ENCODE results near the gene LBR. TPM values are rescaled to one million over a fixed set of nuclear protein-coding genes. Genes with fewer than 3 reads are reported as not detected.

Gene LBR
- total RNA-seq, 1 experiment from 2014 or later: 157 TPM

DNA sequence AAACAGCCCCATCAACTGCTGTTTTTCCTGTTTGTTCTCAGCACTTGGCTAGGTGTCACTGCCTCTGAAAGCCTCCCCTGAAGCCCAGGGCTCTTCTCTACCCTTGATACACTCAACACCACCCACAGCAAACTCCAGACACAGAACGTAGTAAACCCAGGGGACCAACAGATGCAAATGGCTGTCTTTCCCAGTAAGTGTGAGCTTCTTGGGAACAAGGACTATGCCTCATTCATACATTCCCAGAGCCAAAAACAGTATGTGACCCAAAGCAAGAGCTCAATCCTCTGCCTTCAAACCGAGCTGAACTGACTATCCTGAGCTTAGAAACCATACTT is 4.4 kb downstream of the LBR start:
- H3K9me3 ChIP-seq (ENCODE audit: low read length): no peaks in the 10 kb centered on the region
- no peak overlapping the region for H2AFZ ChIP-seq (ENCODE audit: low read length)
- H3K4me1 ChIP-seq (ENCODE audit: low read length): peaks cover 32% of the 10 kb centered on the region
- H3K9ac ChIP-seq (ENCODE audit: low read length): no peak overlapping the region
- H3K27me3 ChIP-seq (ENCODE audit: low read length): no peaks in the 10 kb centered on the region
- no peak overlapping the region for H3K4me2 ChIP-seq (ENCODE audit: low read depth, low read length, poor library complexity, severe bottlenecking)
- no peak for DNase-seq
- H3K27ac ChIP-seq (ENCODE audit: low read length): 0 out of 2 replicates have a peak overlapping the region, but pooled peaks have one; percentile 19
- peaks cover 78% of the 10 kb centered on the region for H3K79me2 ChIP-seq (ENCODE audit: low read length)
- H3K4me3 ChIP-seq (ENCODE audit: low read length): no peak overlapping the region
- H4K20me1 ChIP-seq (ENCODE audit: insufficient read depth, low read depth, low read length): peaks cover 13% of the 10 kb centered on the region; the same call in 1 of the 2 replicates
- peaks cover 28% of the 10 kb centered on the region; the same call in 1 of the 2 replicates for H3K36me3 ChIP-seq (ENCODE audit: insufficient read depth, low read length)
- H3K9me2 ChIP-seq (replicated peaks; ENCODE audit: insufficient read depth, low read length): no peaks in the 10 kb centered on the region

DNA sequence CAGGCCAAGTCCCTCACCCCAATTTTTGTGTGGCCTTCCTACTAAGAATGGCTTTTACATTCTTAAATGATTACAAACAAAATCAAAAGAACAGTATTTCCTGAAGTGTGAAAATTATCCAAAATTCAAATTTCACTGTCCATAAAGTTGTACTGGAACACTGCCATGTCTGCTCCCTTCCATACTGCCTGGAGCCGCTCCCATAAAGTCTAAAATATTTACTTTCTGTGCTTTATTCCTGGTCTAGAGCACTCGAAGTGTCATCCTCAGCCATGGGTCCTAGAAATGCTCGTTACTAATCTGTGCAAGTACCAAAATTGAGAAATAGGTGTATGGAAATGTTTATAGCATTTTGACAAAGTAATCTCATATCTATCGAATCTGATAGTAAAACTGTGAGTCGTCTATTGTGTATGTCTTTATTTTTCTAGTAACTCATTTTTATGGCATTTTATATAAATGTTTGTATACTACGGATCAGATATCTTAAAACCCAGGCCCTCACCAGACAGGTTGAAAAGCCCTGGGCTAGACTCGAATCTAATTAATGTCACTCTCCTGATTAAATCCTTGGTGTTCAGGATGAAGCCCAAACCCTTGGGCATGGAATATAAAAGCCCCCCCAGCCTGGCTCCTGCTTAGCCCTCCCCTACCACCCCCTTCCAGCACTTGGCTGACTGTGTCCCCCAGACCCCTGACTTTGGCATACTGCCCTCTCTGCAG is 4.9 kb downstream of the LBR start:
- peaks cover 31% of the 10 kb centered on the region; the same call in 1 of the 2 replicates for H3K36me3 ChIP-seq (ENCODE audit: insufficient read depth, low read length)
- H3K4me3 ChIP-seq (ENCODE audit: low read length): no peak overlapping the region
- no peak overlapping the region for H3K9ac ChIP-seq (ENCODE audit: low read length)
- H3K27ac ChIP-seq (ENCODE audit: low read length): no peak overlapping the region
- no peak for DNase-seq
- H3K4me2 ChIP-seq (ENCODE audit: low read depth, low read length, poor library complexity, severe bottlenecking): no peak overlapping the region
- no peaks in the 10 kb centered on the region for H3K9me2 ChIP-seq (replicated peaks; ENCODE audit: insufficient read depth, low read length)
- peaks cover 82% of the 10 kb centered on the region for H3K79me2 ChIP-seq (ENCODE audit: low read length)
- peaks cover 32% of the 10 kb centered on the region for H3K4me1 ChIP-seq (ENCODE audit: low read length)
- H3K9me3 ChIP-seq (ENCODE audit: low read length): no peaks in the 10 kb centered on the region
- no peak overlapping the region for H2AFZ ChIP-seq (ENCODE audit: low read length)
- H3K27me3 ChIP-seq (ENCODE audit: low read length): no peaks in the 10 kb centered on the region
- H4K20me1 ChIP-seq (ENCODE audit: insufficient read depth, low read depth, low read length): peaks cover 13% of the 10 kb centered on the region; the same call in 1 of the 2 replicates

DNA sequence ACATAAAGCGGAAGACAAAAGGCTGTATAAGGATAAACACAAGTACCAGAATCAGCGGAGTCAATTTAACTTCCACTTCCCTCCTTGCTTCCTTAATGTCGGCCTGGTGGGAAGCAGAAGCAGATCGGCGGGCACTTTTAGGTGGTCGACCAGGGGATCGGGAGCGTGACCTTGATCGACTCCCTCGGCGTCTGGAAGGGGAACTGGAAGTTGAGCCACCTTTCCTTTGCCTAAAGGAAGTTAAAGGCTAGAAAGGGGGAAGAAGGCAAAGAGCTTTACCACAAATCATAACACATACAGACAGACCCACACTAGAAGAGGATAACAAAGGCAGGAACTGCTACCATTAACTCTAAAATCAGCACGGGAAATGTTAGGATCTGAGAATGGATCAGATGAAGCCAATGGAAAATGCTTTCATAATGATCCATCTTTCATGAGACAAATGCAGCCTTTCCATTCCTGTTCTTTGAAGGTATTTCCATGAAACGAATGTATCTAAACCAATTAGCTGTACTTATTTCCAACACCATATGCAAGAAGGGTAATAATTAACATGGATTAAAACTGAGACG is 5.7 kb downstream of the LBR start:
- Histone ChIP-seq H3K27me3 (ENCODE audit: low read length) (no peaks in the 10 kb centered on the region), H3K9me3 (ENCODE audit: low read length) (no peaks in the 10 kb centered on the region), H3K27ac (ENCODE audit: low read length) (no peak overlapping the region), H3K79me2 (ENCODE audit: low read length) (peaks cover 81% of the 10 kb centered on the region), H3K36me3 (ENCODE audit: insufficient read depth, low read length) (peaks cover 36% of the 10 kb centered on the region; the same call in 1 of the 2 replicates), H3K4me3 (ENCODE audit: low read length) (no peak overlapping the region), H3K4me1 (ENCODE audit: low read length) (peaks cover 32% of the 10 kb centered on the region), H4K20me1 (ENCODE audit: insufficient read depth, low read depth, low read length) (peaks cover 13% of the 10 kb centered on the region; the same call in 1 of the 2 replicates), H2AFZ (ENCODE audit: low read length) (no peak overlapping the region), H3K9me2 (replicated peaks; ENCODE audit: insufficient read depth, low read length) (no peaks in the 10 kb centered on the region), H3K4me2 (ENCODE audit: low read depth, low read length, poor library complexity, severe bottlenecking) (no peak overlapping the region), H3K9ac (ENCODE audit: low read length) (no peak overlapping the region)
- no peak for DNase-seq

DNA sequence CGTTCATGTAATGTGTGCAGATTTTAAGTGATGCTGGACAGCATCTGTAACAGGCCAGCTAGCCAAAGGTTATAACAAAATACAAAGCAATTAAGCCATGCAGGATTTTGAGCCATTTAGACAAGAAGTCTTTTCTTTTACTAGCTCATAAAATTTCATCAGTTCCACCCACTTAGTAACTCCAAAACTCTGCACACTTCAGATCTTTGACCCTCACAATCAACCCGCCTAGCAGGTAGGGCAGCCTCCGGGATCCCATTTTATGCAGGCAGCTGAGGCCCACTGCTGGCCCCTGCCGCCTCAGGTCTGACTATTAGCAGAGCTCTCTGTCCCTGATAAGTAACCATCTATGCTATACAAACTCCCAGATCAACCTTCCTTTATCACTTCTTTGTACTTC is 9.2 kb downstream of the LBR start:
- Histone ChIP-seq H3K4me2 (ENCODE audit: low read depth, low read length, poor library complexity, severe bottlenecking) (no peak overlapping the region), H3K79me2 (ENCODE audit: low read length) (peaks cover 74% of the 10 kb centered on the region), H3K4me1 (ENCODE audit: low read length) (peaks cover 3% of the 10 kb centered on the region), H3K4me3 (ENCODE audit: low read length) (no peak overlapping the region), H3K9ac (ENCODE audit: low read length) (no peak overlapping the region), H3K9me2 (replicated peaks; ENCODE audit: insufficient read depth, low read length) (no peaks in the 10 kb centered on the region), H2AFZ (ENCODE audit: low read length) (no peak overlapping the region), H3K36me3 (ENCODE audit: insufficient read depth, low read length) (peaks cover 65% of the 10 kb centered on the region; the same call in 1 of the 2 replicates), H4K20me1 (ENCODE audit: insufficient read depth, low read depth, low read length) (no peaks in the 10 kb centered on the region), H3K27ac (ENCODE audit: low read length) (no peak overlapping the region), H3K27me3 (ENCODE audit: low read length) (no peaks in the 10 kb centered on the region), H3K9me3 (ENCODE audit: low read length) (no peaks in the 10 kb centered on the region)
- no peak for DNase-seq

DNA sequence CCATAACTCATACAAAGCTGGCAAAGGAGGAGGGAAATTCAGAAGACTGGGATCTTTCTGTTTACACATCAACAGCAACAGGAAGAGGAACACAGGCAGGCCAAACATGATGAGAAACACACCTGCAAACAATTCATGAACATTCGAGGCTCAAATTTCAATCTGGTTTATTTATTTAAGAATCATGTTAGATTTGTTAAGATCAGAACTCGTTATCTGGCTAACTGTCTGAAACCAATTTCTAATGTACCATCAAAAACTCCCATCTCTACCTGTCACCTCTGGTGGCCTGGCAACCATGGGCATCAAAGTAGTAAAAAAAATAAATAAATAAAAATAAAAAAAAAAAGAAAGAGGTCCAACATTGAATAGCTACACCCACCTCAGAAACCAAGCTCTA is 9.8 kb downstream of the LBR start:
- Histone ChIP-seq H3K9me2 (replicated peaks; ENCODE audit: insufficient read depth, low read length) (no peaks in the 10 kb centered on the region), H3K27me3 (ENCODE audit: low read length) (no peaks in the 10 kb centered on the region), H4K20me1 (ENCODE audit: insufficient read depth, low read depth, low read length) (no peaks in the 10 kb centered on the region), H3K9me3 (ENCODE audit: low read length) (no peaks in the 10 kb centered on the region), H2AFZ (ENCODE audit: low read length) (no peak overlapping the region), H3K4me2 (ENCODE audit: low read depth, low read length, poor library complexity, severe bottlenecking) (no peak overlapping the region), H3K79me2 (ENCODE audit: low read length) (peaks cover 74% of the 10 kb centered on the region), H3K27ac (ENCODE audit: low read length) (no peak overlapping the region), H3K36me3 (ENCODE audit: insufficient read depth, low read length) (peaks cover 70% of the 10 kb centered on the region; the same call in 1 of the 2 replicates), H3K4me1 (ENCODE audit: low read length) (no peaks in the 10 kb centered on the region), H3K9ac (ENCODE audit: low read length) (no peak overlapping the region), H3K4me3 (ENCODE audit: low read length) (no peak overlapping the region)
- no peak for DNase-seq

DNA sequence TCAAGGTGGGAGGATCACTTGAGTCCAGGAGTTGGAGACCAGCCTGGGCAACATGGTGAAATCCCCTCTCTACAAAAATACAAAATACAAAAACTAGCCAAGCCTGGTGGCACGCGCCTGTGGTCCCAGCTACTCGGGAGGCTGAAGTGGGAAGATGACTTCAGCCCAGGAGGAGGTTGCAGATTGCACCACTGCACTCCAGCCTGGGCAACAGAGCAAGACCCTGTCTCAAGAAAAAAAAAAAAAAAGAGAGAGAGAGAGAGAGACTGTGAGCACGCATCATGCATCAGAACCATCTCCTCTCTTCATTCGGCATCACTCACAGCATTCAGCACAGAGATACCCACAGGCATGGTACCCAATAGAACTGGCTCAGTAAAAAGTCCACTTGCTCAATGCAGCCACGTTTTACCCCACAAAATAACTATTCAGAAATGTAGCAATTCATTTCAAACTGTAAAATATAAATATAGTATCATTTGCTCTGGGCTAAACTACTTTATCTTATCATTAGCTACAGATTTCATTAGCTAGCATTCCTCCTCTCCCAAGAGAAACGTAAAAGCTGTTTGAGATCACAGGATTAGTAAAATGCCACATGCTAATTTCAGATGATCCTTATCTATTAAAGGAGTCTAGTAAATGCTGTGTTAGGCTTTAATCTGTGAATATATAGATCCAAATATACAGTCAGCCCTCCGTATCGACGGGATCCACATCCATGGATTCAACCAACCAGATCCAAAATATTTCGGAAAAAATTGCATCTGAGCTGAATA is 11.7 kb downstream of the LBR start:
- Histone ChIP-seq H3K4me1 (ENCODE audit: low read length) (no peaks in the 10 kb centered on the region), H3K4me3 (ENCODE audit: low read length) (no peak overlapping the region), H3K4me2 (ENCODE audit: low read depth, low read length, poor library complexity, severe bottlenecking) (no peak overlapping the region), H3K27me3 (ENCODE audit: low read length) (no peaks in the 10 kb centered on the region), H3K9me3 (ENCODE audit: low read length) (no peaks in the 10 kb centered on the region), H3K79me2 (ENCODE audit: low read length) (peaks cover 62% of the 10 kb centered on the region), H2AFZ (ENCODE audit: low read length) (no peak overlapping the region), H3K27ac (ENCODE audit: low read length) (no peak overlapping the region), H4K20me1 (ENCODE audit: insufficient read depth, low read depth, low read length) (no peaks in the 10 kb centered on the region), H3K9me2 (replicated peaks; ENCODE audit: insufficient read depth, low read length) (no peaks in the 10 kb centered on the region), H3K9ac (ENCODE audit: low read length) (no peak overlapping the region), H3K36me3 (ENCODE audit: insufficient read depth, low read length) (peaks cover 74% of the 10 kb centered on the region; the same call in 1 of the 2 replicates)
- DNase-seq: no peak

DNA sequence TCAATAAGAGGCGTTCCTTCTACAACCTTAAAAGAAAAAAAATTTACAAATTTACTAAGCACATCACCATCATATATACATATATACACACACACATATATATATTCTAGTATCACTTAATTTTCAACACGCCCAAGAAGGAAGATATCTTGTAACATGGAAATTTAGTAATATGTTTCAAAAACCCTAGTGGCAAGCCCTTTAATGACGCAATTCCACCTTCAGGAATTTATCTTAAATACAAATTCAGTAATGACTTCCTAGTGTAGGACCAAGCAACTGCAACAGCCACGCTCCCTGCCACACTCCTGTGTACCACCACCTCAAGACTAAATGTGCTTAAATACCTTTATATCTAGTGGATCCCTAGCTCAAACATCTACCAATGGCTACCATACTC is 12.5 kb downstream of the LBR start:
- Histone ChIP-seq H3K27me3 (ENCODE audit: low read length) (no peaks in the 10 kb centered on the region), H3K9me3 (ENCODE audit: low read length) (no peaks in the 10 kb centered on the region), H3K9ac (ENCODE audit: low read length) (no peak overlapping the region), H3K36me3 (ENCODE audit: insufficient read depth, low read length) (peaks cover 81% of the 10 kb centered on the region), H3K9me2 (replicated peaks; ENCODE audit: insufficient read depth, low read length) (no peaks in the 10 kb centered on the region), H3K79me2 (ENCODE audit: low read length) (peaks cover 55% of the 10 kb centered on the region), H3K4me3 (ENCODE audit: low read length) (no peak overlapping the region), H3K4me1 (ENCODE audit: low read length) (no peaks in the 10 kb centered on the region), H3K4me2 (ENCODE audit: low read depth, low read length, poor library complexity, severe bottlenecking) (no peak overlapping the region), H4K20me1 (ENCODE audit: insufficient read depth, low read depth, low read length) (no peaks in the 10 kb centered on the region), H3K27ac (ENCODE audit: low read length) (no peak overlapping the region), H2AFZ (ENCODE audit: low read length) (no peak overlapping the region)
- no peak for DNase-seq

DNA sequence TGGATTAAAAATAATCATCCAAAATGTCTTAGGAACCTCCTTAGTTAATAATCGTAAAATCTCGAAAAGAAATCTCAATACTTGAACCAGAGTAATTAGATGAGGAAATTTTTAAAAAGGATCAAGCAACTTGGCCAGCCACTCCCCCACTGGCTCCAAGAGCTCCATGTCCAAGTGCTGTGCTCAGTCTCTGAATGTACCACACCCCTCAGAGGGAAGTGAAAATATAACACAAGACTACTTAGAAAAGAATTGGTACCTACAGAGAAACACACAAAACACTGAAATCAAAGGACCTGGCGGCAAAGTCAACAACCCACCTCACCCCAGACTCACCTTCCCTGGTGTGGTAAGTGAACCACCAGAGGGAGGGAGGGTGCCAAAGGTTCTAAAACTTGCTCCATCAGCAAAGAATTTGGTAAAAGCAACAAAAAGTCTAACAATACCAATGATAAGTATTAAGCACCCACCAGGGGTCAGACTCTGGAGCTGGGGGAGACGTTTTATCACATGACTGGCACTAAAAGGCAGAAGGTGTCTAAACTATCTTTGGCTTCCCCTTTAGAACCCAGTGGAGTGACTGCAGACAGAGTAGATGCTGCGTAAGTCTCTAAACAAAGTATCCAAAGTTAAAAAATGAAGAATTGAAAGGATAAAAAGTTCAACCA is 14.0 kb downstream of the LBR start:
- no peaks in the 10 kb centered on the region for H4K20me1 ChIP-seq (ENCODE audit: insufficient read depth, low read depth, low read length)
- H2AFZ ChIP-seq (ENCODE audit: low read length): no peak overlapping the region
- H3K36me3 ChIP-seq (ENCODE audit: insufficient read depth, low read length): peaks cover 77% of the 10 kb centered on the region
- H3K79me2 ChIP-seq (ENCODE audit: low read length): peaks cover 52% of the 10 kb centered on the region
- H3K9ac ChIP-seq (ENCODE audit: low read length): no peak overlapping the region
- no peaks in the 10 kb centered on the region for H3K9me2 ChIP-seq (replicated peaks; ENCODE audit: insufficient read depth, low read length)
- no peak overlapping the region for H3K4me2 ChIP-seq (ENCODE audit: low read depth, low read length, poor library complexity, severe bottlenecking)
- H3K4me3 ChIP-seq (ENCODE audit: low read length): no peak overlapping the region
- H3K9me3 ChIP-seq (ENCODE audit: low read length): no peaks in the 10 kb centered on the region
- no peak for DNase-seq
- no peaks in the 10 kb centered on the region for H3K27me3 ChIP-seq (ENCODE audit: low read length)
- no peak overlapping the region for H3K27ac ChIP-seq (ENCODE audit: low read length)
- no peaks in the 10 kb centered on the region for H3K4me1 ChIP-seq (ENCODE audit: low read length)

Measured in Karpas-422 (cell line).